Placental pericyte (primary cell): ENCODE data around the gene SREBF2. TPM values are rescaled to one million over a fixed set of nuclear protein-coding genes. Genes with fewer than 3 reads are reported as not detected.

Source experiments
- small RNA-seq: library from RNA; depleted of rRNA; stranded (forward); fragments of <200 nt; gene quantifications from one replicate; pipeline ENCODE3, GENCODE V24; 2012; ENCODE audit warnings: low replicate concordance
- total RNA-seq: library from RNA; depleted of rRNA; stranded (reverse); fragments of >200 nt; gene quantifications from 2 replicates; pipeline ENCODE4 v1.2.3, GENCODE V29; 2012

The SREBF2 gene
- 74.7 and 182 TPM in 2 replicates for total RNA-seq

GRCh38 chr22:41832553-41833368, at the start of gene SREBF2:
Gene SREBF2, plus strand, starts transcription at chr22:41833105. Its CDS starts 166 bp downstream, at chr22:41833271.

GRCh38 chr22:41800348-41801146, 32.4 kb upstream of the SREBF2 start, which contains the start of gene CCDC134:
Gene CCDC134, plus strand, starts transcription at chr22:41800679. Its CDS starts 8,212 bp downstream, at chr22:41808891.

DNA sequence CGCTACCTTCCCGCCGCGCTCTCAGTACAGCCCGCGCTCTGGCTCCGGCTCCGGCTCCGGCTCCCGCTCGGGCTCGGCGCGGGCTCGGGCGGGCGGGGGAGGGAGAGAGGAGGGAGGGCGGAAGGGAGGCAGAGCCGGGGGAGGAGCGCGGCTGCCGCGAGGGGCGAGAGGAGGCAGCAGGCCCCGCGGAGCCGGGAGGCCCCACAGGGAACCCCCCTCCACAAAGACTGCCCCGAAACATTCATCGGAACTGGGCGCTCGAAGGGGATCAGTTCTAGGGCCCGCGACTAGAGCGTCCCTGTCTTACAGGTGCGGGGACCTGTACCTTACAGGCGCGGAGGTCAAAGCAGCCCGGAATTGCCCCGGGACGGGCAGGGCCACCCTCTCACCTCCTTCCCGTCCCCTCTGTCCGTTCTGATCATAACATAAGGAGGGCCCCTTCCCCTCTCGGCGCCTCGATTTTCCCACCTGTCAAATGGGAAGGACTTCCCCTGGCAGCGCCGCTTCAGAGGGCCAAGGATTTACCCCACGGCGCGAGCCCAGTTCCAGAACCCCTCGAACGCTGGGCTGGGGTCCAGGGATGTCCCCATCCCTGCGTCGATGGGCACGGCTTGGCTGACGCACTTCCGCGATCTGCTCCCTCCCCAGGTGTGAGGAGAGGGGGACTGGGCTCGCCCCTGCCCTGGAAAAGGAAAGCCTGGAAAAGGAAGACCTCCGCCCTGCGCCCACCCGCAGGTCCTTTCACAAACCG, 82.3 kb downstream of the SREBF2 start, which contains the start of gene SHISA8:
Gene SHISA8 (minus strand): TSS at position 40 of the 751 bp plus-strand sequence. CDS start 407 bp downstream, outside the sequence.

GRCh38 chr22:41946629-41947423, 113.9 kb downstream of the SREBF2 start, which contains the start of gene CENPM:
Gene CENPM, minus strand, starts transcription at chr22:41947152. Its CDS starts 76 bp downstream, at chr22:41947076.

DNA sequence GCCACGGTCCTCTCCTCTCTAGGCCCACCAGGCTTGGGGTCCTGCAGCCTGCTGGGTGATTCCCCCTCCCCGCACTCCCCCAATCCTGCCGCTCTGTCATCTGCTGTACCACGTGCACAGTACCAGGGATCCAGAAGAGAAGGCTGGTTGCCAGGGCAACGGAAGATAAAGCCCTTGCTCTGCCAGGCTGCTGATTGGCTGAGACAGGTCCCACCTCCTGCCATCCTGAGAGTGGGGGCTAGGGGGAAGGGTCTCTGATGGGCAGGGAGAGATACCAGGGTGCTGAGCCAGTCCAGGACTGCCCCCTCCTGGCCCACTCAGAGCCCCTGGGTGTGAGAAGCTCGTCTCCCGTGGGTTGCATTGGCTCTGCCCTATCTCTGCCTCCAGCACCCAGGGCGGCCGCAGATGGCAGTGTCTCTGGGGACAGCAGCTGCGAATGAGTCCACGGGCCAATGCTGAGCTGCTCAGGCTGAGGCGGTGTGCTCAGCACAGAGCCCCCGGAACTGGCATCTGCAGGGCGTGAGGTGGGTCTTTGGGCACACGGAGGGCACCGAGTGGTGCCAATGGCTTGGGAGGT, 119.1 kb downstream of the SREBF2 start, which contains the start of gene SMIM45:
Gene SMIM45 (plus strand): TSS at position 253 of the 577 bp plus-strand sequence.

Small RNAs within 50 kb of the gene (small RNA-seq; reads per million reads assigned to genes)
- 2.3 reads per million, percentile 72 among the genes with 10 or more reads in this experiment for gene MIR33A

Other genes with a start within 250 kb of the SREBF2 start
- 25.8 and 35.2 TPM in 2 replicates for gene PMM1, start 243.3 kb upstream of the SREBF2 start, total RNA-seq
- 16.0 and 31.6 TPM in 2 replicates for gene DESI1, start 212.1 kb upstream of the SREBF2 start, total RNA-seq
- gene XRCC6, start 211.8 kb upstream of the SREBF2 start, total RNA-seq, result 221 and 330 TPM in 2 replicates
- gene SNU13, start 144.2 kb upstream of the SREBF2 start, total RNA-seq, result 79.5 and 98.7 TPM in 2 replicates
- gene MEI1, start 133.6 kb upstream of the SREBF2 start, total RNA-seq, result 6.7 and 11.6 TPM in 2 replicates
- 12.7 and 16.3 TPM in 2 replicates for gene CCDC134, start 32.4 kb upstream of the SREBF2 start, total RNA-seq
- gene SHISA8, start 82.0 kb downstream of the SREBF2 start, total RNA-seq, result not detected in 2 replicates
- 0.14 and 0.66 TPM in 2 replicates for gene TNFRSF13C, start 93.7 kb downstream of the SREBF2 start, total RNA-seq
- 2.4 and 21.0 TPM in 2 replicates for gene CENPM, start 114.0 kb downstream of the SREBF2 start, total RNA-seq
- 0.14 TPM in 1 of 2 replicates, not detected in the other for gene SEPTIN3, start 136.3 kb downstream of the SREBF2 start, total RNA-seq
- gene WBP2NL, start 165.7 kb downstream of the SREBF2 start, total RNA-seq, result 0.14 and 0.22 TPM in 2 replicates
- gene NAGA, start 237.7 kb downstream of the SREBF2 start, total RNA-seq, result 35.2 and 45.8 TPM in 2 replicates
- 14.0 and 17.0 TPM in 2 replicates for gene PHETA2, start 241.1 kb downstream of the SREBF2 start, total RNA-seq
- 1.6 and 4.8 TPM in 2 replicates for gene SMDT1, start 246.6 kb downstream of the SREBF2 start, total RNA-seq